Epithelial cell of prostate (primary cell): ENCODE data around the gene TRABD.
"Not testable (repeated sequence)": the region's sequence is repeated elsewhere in the genome, so short reads cannot be mapped to it uniquely, and the experiment has no call there.

Experiments used
- DNase-seq: peaks from one replicate; pipeline ENCODE4 v3.0.0-alpha.2; 2011; ENCODE audit warnings: low read depth, low spot score
- H3K27ac ChIP-seq: fragments of 450-650 bp; 2 replicates; pipeline ENCODE4 v1.5.1; 2017; ENCODE audit warnings: mild to moderate bottlenecking

TRABD gene

GRCh38 chr22:50185375-50186087 lies at the start of gene TRABD:
TSS of gene TRABD (plus strand) at chr22:50185913. CDS start at chr22:50193061, 7,148 bp downstream.
- DNase-seq = peak; percentile 51
- peak within 1 kb of the TSS; percentile 61 for H3K27ac ChIP-seq

- DNase-seq = no peak
- H3K27ac ChIP-seq = no peak overlapping the region
Measured at GRCh38 chr22:50136581-50137015, 49.1 kb upstream of the TRABD start.

DNA sequence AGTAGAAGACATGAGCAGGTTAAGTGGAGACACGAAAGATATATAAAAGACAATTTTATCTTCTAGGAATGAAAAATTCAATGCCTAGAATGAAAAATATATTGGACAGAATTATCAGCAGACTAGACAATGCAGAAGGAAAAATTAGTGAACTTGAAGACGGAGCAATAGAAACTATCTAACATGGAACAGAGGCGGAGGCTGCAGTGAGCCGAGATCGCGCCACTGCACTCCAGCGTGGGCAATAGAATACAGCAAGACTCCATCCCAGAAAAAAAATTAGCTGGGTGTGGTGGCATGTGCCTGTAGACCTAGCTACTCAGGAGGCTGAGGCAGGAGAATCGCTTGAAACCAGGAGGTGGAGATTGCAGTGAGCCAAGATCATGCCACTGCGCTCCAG lies 48.4 kb upstream of the TRABD start:
- DNase-seq, H3K27ac ChIP-seq: not testable (repeated sequence)

- DNase-seq = no peak
Measured at GRCh38 chr22:50138041-50138440, 47.7 kb upstream of the TRABD start.

DNA sequence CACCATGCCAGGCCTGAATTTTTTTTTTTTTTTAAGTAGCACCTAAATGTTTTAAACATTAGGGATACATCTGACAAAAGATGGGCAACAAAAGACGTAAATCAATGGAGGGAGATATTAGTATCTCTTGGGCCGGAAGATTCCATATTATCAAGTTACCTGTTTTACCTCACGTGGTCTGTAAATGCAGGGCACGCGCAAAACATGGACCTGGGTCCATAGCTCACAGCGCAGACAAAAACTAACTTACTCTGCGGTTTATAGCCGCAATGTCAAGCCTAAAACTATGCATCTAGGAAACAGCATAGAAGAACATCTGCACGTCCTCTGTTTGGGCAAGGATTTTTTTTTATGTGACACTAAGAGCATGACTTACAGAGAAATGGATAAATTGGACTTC lies 46.7 kb upstream of the TRABD start:
- no peak overlapping the region for H3K27ac ChIP-seq

More at GRCh38 chr22:50138041-50138440, 47.7 kb upstream of the TRABD start:
- H3K27ac ChIP-seq = no peak overlapping the region

DNA sequence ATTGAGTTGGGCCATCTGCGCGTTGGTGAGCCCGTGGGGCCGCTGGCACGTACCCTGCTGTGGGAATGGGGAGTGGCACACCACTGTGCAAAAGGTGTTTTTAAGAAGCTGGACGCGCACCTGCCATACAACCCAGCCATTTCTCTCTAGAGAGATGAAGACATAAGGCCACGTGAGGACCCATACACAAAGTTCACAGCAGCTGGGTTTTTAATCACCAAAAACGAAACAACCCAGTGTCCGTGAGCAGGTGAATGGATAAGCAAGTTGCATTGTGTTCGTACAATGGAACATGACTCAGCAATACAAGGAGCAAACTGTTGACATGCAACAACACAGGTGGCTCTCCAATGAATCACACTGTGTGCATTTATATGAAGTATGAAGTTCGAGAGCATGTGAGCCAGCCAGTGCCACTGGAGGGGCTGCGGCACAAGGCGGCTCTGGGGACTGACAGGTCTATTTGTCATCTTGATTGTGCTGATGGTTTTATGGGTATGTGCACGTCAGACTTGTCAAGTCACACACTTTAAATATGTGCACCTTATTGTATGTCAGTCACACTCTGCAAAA lies 45.8 kb upstream of the TRABD start:
- H3K27ac ChIP-seq = no peak overlapping the region
- peak; percentile 54 for DNase-seq

More for the DNA sequence above, 46.7 kb upstream of the TRABD start:
- DNase-seq = no peak

GRCh38 chr22:50140615-50141014 lies 45.1 kb upstream of the TRABD start:
- no peak overlapping the region for H3K27ac ChIP-seq
- DNase-seq = no peak

DNA sequence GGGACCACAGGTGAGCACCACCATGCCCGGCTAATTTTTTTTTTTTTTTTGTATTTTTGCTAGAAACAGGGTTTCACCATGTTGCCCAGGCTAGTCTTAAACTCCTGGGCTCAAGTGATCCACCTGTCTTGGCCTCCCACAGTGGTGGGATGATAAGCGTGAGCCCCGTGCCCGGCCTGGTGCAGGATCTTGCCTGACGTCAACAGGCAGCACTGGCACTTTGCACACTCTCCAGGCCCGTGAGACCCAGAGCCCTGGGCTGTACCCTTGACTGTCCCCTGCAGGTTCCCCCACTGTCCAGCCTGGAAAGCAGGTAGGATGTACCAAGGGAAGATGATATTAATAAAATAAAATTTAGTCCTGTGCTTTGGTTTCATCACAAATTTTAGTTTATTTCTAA lies 44.3 kb upstream of the TRABD start:
- H3K27ac ChIP-seq = no peak overlapping the region
- no peak for DNase-seq

DNA sequence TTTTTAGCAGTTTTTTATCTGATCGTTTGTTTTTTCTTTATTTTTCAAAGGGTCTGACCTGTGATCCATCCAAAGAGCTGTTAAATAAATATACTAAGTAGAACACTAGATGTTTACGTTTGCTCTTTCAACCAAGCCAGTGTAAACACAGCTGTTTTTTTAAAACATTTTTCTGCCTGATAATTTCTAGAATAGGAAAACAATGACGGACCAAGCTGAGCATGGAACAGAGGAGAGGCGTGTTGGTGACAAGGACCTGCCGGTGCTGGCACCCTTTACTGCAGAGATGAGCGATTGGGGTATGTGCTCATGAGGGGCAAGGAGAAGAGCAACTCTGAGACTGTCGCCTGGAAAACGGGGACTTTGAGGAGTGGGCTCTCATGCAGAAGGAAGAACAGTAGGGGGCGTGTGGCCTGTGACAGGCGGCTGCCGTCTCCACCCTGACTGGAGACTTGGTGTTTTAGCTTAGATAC lies 43.8 kb upstream of the TRABD start:
- DNase-seq = no peak
- H3K27ac ChIP-seq = no peak overlapping the region

GRCh38 chr22:50143096-50143495 lies 42.6 kb upstream of the TRABD start:
- no peak overlapping the region for H3K27ac ChIP-seq
- no peak for DNase-seq

- no peak for DNase-seq
- no peak overlapping the region for H3K27ac ChIP-seq
Measured at GRCh38 chr22:50144005-50144614, 41.6 kb upstream of the TRABD start.

DNA sequence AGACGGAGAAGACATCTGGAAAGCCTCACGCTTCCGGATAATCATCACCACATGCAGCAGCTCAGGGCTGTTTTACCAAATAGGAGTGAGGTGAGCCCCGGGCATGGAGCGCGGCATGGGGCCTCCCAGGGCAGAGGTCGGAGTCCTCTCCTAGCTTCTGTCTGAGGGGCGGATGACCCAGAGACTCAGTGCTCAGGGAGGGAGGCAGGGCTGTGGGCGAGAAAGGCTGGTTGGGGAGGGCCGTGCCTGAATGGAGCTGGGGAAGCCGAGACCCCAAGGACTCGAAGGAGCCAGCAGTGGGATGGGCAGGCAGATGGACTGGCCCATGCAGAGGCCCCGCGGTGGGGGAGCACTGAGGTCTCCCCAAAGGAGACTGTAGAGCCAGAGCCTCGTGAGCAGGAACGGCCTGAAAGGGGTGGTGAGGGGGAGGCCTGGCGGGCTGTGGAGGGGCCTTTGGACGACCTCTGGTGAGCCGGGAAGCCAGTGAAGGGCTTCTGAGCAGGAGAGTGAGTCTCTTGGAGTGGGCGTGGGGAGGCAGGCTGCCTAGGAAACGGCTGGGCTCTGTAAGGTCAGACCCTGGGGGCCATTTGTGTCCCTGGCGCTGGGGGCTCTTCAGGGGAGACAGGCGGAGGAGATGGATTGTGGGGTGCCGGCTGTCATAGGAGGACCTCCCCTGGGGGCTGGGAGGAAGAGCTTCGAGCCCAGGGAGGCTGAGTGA lies 39.8 kb upstream of the TRABD start:
- H3K27ac ChIP-seq = no peak overlapping the region

GRCh38 chr22:50146439-50147238 lies 39.1 kb upstream of the TRABD start:
- no peak for DNase-seq
- no peak overlapping the region for H3K27ac ChIP-seq

More for the DNA sequence above, 39.8 kb upstream of the TRABD start:
- DNase-seq = no peak

GRCh38 chr22:50147258-50148165 lies 38.2 kb upstream of the TRABD start:
- not testable (repeated sequence) for H3K27ac ChIP-seq, DNase-seq

DNA sequence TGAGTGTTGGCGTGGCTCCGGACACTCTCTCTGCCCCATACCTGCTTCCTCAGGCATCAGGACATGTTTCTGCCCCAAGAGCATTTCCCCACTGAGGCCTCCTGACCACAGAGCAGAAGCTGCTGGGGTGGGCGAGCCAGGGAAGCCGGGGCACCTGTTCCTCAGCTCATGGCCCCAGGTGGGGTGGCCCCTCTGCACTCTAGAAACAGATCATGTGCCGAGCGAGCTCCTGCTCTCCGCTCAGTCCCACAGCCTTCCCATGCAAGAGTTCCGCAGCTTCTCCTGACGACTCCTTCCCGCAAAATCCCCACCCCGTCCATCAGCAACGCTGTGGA lies 37.6 kb upstream of the TRABD start:
- H3K27ac ChIP-seq = peak overlapping the region; percentile 53
- no peak for DNase-seq

GRCh38 chr22:50148991-50149721 lies 36.6 kb upstream of the TRABD start:
- peak overlapping the region; percentile 53 for H3K27ac ChIP-seq
- DNase-seq = peak; percentile 91

DNA sequence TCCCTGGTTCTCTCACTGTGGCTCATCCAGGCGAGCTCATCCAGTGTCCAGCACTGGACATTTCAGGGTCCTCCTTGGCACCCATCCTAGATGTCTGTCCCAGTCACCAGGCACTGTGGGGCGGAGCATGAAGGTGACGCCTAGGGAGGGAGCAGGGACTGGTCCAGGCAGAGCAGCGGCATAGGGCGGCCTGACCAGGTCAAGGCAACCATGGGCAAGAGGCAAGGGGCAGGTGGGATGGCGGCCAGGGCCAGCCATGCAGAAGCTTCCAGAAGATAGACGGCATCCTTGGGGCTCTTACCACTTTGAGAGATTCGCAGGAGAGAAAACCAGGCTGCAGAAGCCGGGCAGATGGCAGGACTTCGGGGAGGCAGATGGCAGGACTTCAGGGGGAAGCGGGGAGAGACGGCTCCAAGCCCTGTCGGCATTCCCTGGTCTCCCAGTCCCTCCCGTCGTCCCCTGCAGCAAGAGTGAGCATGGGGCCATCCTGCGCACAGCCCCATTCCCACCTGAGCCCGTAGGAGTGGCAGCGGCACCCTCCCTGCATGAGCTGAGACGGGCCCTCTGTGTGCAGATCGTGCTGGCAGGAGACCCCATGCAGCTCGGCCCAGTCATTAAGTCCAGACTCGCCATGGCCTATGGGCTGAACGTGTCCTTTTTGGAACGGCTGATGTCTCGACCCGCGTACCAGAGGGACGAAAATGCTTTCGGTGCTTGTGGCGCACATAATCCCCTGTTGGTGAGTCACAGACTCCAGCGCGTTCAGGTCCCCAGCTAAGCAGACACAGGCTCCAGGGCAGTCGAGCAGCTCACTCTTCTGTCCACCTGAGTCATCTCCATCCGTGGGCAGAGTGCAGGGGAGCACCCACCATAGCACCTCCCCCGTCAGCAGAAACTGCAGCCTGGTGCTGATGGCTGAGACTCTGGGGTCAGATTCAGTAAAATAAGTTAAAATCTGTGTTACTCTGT lies 35.3 kb upstream of the TRABD start:
- DNase-seq = no peak

More for the DNA sequence above, 35.3 kb upstream of the TRABD start:
- H3K27ac ChIP-seq = no peak overlapping the region
